NT2/D1 (cell line): ENCODE data around the gene HAP1.
A peak's percentile ranks its signal among the peaks of the same experiment; 100 is the strongest.
"Not testable (repeated sequence)": the region's sequence is repeated elsewhere in the genome, so short reads cannot be mapped to it uniquely, and the experiment has no call there.

Source experiments
- DNase-seq: peaks from one replicate; pipeline ENCODE4 v3.0.0-alpha.2; 2011; ENCODE audit warnings: low read depth, low spot score
- H3K27me3 ChIP-seq: 2 replicates; pipeline ENCODE4 v1.6.0; 2011; ENCODE audit warnings: mild to moderate bottlenecking; ENCODE audit not compliant: insufficient read length, insufficient read depth
- H3K36me3 ChIP-seq: 2 replicates; pipeline ENCODE4 v1.6.1; 2011; ENCODE audit warnings: mild to moderate bottlenecking, low read length, mixed read lengths; ENCODE audit not compliant: insufficient read depth, insufficient read length
- H3K4me1 ChIP-seq: 2 replicates; pipeline ENCODE4 v1.5.1; 2011; ENCODE audit not compliant: insufficient read depth, insufficient read length
- H3K4me3 ChIP-seq: 2 replicates; pipeline ENCODE4 v1.5.1; 2011; ENCODE audit warnings: low read depth; ENCODE audit not compliant: insufficient read length
- H3K9ac ChIP-seq: 2 replicates; pipeline ENCODE4 v1.6.0; 2011; ENCODE audit warnings: low read depth; ENCODE audit not compliant: insufficient read length
- H3K9me3 ChIP-seq: 2 replicates; pipeline ENCODE4 v1.5.1; 2011; ENCODE audit warnings: mild to moderate bottlenecking, low read length; ENCODE audit not compliant: insufficient read depth
- SUZ12 ChIP-seq: IDR thresholded peaks from 2 replicates; pipeline ENCODE4 v1.6.1; 2011; ENCODE audit not compliant: insufficient read length, insufficient read depth; ENCODE audit errors: extremely low read depth
- YY1 ChIP-seq: IDR thresholded peaks from 2 replicates; pipeline ENCODE4 v1.6.1; 2011; ENCODE audit not compliant: insufficient read length, insufficient read depth
- ZNF274 ChIP-seq: IDR thresholded peaks from 2 replicates; pipeline ENCODE4 v1.6.1; 2011; ENCODE audit warnings: mild to moderate bottlenecking, low read depth, low read length

The HAP1 gene

DNA sequence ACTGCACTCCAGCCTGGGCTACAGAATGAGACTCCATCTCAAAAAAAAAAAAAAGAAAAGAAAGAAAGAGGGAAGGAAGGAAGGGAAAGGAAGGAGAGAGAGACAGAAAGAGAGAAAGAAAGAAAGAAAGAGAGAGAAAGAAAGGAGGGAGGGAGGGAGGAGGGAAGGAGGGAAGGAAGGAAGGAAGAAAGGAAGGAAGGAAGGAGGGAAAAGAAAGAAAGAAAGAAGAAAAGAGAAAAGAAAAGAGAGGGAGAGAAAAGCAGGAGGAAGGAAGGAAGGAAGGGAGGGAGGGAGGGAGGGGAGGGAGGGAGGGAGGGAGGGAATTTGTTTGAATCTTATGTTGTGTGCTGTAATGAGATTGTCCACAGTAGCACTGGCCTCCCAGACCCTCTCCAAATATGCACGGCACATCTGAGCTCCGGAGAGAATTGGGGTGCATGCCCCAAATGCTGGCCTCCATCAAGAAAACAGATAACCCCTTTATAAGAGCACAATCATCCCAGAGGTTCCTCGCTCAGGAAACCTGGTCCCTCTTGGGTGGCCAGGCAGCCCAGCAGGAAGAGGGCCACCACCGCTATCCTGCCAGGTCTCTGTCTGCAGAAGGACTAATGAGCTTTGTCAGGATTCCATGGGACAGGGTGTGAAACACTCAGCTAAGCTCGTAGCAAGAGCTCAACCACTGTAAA, 54.6 kb downstream of the HAP1 start:
- peaks cover 5% of the 10 kb centered on the region; the same call in 1 of the 2 replicates for H3K9me3 ChIP-seq
- H3K27me3 ChIP-seq, result no peaks in the 10 kb centered on the region
- H3K4me3 ChIP-seq, result no peak overlapping the region
- H3K36me3 ChIP-seq, result no peaks in the 10 kb centered on the region
- DNase-seq, result no peak
- peaks cover 4% of the 10 kb centered on the region for H3K4me1 ChIP-seq
- H3K9ac ChIP-seq, result no peak overlapping the region
- TF ChIP-seq ZNF274 (no peak), YY1 (no peak), SUZ12 (no peak)

GRCh38 chr17:41678907-41679739, 55.3 kb downstream of the HAP1 start:
- Histone ChIP-seq H3K9ac (no peak overlapping the region), H3K36me3 (no peaks in the 10 kb centered on the region), H3K9me3 (0 out of 2 replicates have a peak, but pooled peaks cover 4% of the 10 kb centered on the region), H3K4me3 (no peak overlapping the region), H3K27me3 (no peaks in the 10 kb centered on the region), H3K4me1 (peaks cover 4% of the 10 kb centered on the region)
- TF ChIP-seq ZNF274 (no peak), YY1 (no peak), SUZ12 (no peak)
- no peak for DNase-seq

DNA sequence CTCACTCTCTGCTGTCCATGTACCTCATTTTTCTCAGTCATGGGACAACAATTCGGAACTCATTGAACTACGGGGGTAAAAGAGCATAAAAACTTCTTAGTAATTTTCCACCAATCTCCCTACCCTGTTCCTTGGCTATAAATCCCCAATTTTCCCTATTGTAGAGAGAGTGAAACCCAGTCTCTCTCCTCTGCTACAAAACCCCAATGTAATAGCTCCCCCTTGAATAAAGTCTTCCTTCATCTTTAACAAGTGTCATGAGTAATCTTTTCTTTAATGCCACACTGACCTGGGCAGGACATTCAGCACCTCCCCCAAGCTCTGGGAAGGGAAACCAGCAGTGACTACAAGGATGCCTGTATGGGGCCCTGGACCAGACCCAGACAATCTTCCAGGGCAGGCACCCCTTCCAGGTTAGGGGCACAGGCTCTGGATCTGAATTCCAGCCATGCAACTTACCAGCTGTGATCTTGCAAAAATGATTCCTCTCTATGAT, 56.0 kb downstream of the HAP1 start:
- Histone ChIP-seq H3K4me3 (no peak overlapping the region), H3K36me3 (no peaks in the 10 kb centered on the region), H3K9ac (no peak overlapping the region), H3K9me3 (0 out of 2 replicates have a peak, but pooled peaks cover 4% of the 10 kb centered on the region), H3K4me1 (peaks cover 2% of the 10 kb centered on the region), H3K27me3 (no peaks in the 10 kb centered on the region)
- DNase-seq, result no peak
- TF ChIP-seq SUZ12 (no peak), ZNF274 (no peak), YY1 (no peak)

- no peak for TF ChIP-seq SUZ12
- no peak for TF ChIP-seq YY1
- TF ChIP-seq ZNF274, result no peak
- Histone ChIP-seq H3K4me1 (peaks cover 2% of the 10 kb centered on the region), H3K9me3 (0 out of 2 replicates have a peak, but pooled peaks cover 4% of the 10 kb centered on the region), H3K9ac (no peak overlapping the region), H3K4me3 (no peak overlapping the region), H3K27me3 (no peaks in the 10 kb centered on the region), H3K36me3 (no peaks in the 10 kb centered on the region)
- no peak for DNase-seq
Measured at GRCh38 chr17:41676058-41676419, 58.4 kb downstream of the HAP1 start.

- H3K36me3 ChIP-seq, H3K9me3 ChIP-seq, H3K9ac ChIP-seq, H3K27me3 ChIP-seq, H3K4me3 ChIP-seq, H3K4me1 ChIP-seq: not testable (repeated sequence)
- DNase-seq, result peak; percentile 44
Measured at GRCh38 chr17:41675157-41676057, 59.0 kb downstream of the HAP1 start.
